K562 (cell line): Measurements from ENCODE around the gene OST4. TPM values are rescaled to one million over a fixed set of nuclear protein-coding genes. Genes with fewer than 3 reads are reported as not detected.

Source experiments
- ADNP ChIP-seq: fragments of 200-800 bp; sonication (Bioruptor generic); IDR thresholded peaks from 2 replicates; pipeline ENCODE4 v1.6.1; 2016; ENCODE audit warnings: missing genetic modification characterization, missing compliant biosample characterization
- ATF1 ChIP-seq, 2 experiments: fragments of 450-650 bp in 1 of 2; IDR thresholded peaks; 2 replicates each; pipeline ENCODE4 v1.6.1; 2016; ENCODE audit warnings: missing compliant biosample characterization in 1 of 2, missing genetic modification characterization in 1 of 2
- CBFA2T2 ChIP-seq: fragments of 450-650 bp; conservative IDR thresholded peaks from 2 replicates; pipeline ENCODE4 v1.6.1; 2017; ENCODE audit warnings: mild to moderate bottlenecking
- CBX5 ChIP-seq: IDR thresholded peaks from 2 replicates; pipeline ENCODE4 v1.6.1; 2014; ENCODE audit warnings: low read depth, borderline replicate concordance
- CTBP1 ChIP-seq: fragments of 450-650 bp; IDR thresholded peaks from 2 replicates; pipeline ENCODE4 v1.6.1; 2016; ENCODE audit warnings: borderline replicate concordance
- EZH2 ChIP-seq: IDR thresholded peaks from 2 replicates; pipeline ENCODE4 v1.6.1; 2012; ENCODE audit warnings: low read depth, mild to moderate bottlenecking, inconsistent platforms, low read length, borderline replicate concordance
- FOXJ3 ChIP-seq: sonication (generic); formaldehyde crosslinking; IDR thresholded peaks from 2 replicates; pipeline ENCODE4 v1.4.0; 2020; ENCODE audit warnings: mild to moderate bottlenecking, missing genetic modification reagents
- GTF2E2 ChIP-seq: fragments of 200-800 bp; sonication (Bioruptor generic); IDR thresholded peaks from 2 replicates; pipeline ENCODE4 v1.6.1; 2016; ENCODE audit warnings: missing genetic modification characterization, missing compliant biosample characterization
- HNRNPL ChIP-seq: fragments of 200-400 bp; formaldehyde crosslinking; IDR thresholded peaks from 2 replicates; pipeline ENCODE4 v1.6.1; 2017; ENCODE audit warnings: low read depth, mild to moderate bottlenecking, low read length
- KLF10 ChIP-seq: fragments of 250-450 bp; sonication (Bioruptor Pico); IDR thresholded peaks from 2 replicates; pipeline ENCODE4 v1.6.1; 2021; ENCODE audit warnings: matching md5 sums
- MAFF ChIP-seq: IDR thresholded peaks from 2 replicates; pipeline ENCODE4 v1.6.1; 2012; ENCODE audit warnings: low read length, improper control_type of control experiment
- MXD1 ChIP-seq: fragments of 250-450 bp; sonication (Bioruptor Pico); IDR thresholded peaks from 2 replicates; pipeline ENCODE4 v1.8.0; 2021; ENCODE audit warnings: borderline replicate concordance, mild to moderate bottlenecking, moderate library complexity; ENCODE audit not compliant: poor library complexity, severe bottlenecking
- PRDM10 ChIP-seq: fragments of 450-650 bp; IDR thresholded peaks from 2 replicates; pipeline ENCODE4 v1.6.1; 2018; ENCODE audit not compliant: partially characterized antibody
- RBM15 ChIP-seq: fragments of 200-400 bp; formaldehyde crosslinking; IDR thresholded peaks from 2 replicates; pipeline ENCODE4 v1.6.1; 2018; ENCODE audit warnings: mild to moderate bottlenecking, low read length, moderate library complexity; ENCODE audit not compliant: insufficient read depth
- SLC30A9 ChIP-seq: fragments of 250-450 bp; sonication (Bioruptor Pico); IDR thresholded peaks from 2 replicates; pipeline ENCODE4 v1.8.0; 2022; ENCODE audit warnings: mild to moderate bottlenecking, moderate library complexity
- TRIM24 ChIP-seq, 2 experiments: fragments of 450-650 bp; IDR thresholded peaks; 2 replicates each; pipeline ENCODE4 v1.6.1; 2016
- ZBTB17 ChIP-seq: fragments of 450-650 bp; formaldehyde crosslinking; IDR thresholded peaks from 2 replicates; pipeline ENCODE4 v1.4.0; 2020; ENCODE audit warnings: mild to moderate bottlenecking
- ZNF655 ChIP-seq: fragments of 250-450 bp; sonication (Bioruptor Pico); IDR thresholded peaks from 2 replicates; pipeline ENCODE4 v1.5.0; 2021
- ZNF668 ChIP-seq: fragments of 250-450 bp; sonication (Bioruptor Pico); IDR thresholded peaks from 2 replicates; pipeline ENCODE4 v1.8.0; 2022; ENCODE audit warnings: mild to moderate bottlenecking, inconsistent platforms
- ZNF778 ChIP-seq: fragments of 450-650 bp; formaldehyde crosslinking; IDR thresholded peaks from 2 replicates; pipeline ENCODE4 v1.4.0; 2020; ENCODE audit warnings: mild to moderate bottlenecking, moderate library complexity
- ZNF785 ChIP-seq: fragments of 250-450 bp; sonication (Bioruptor Pico); IDR thresholded peaks from 2 replicates; pipeline ENCODE4 v1.4.0; 2020; ENCODE audit warnings: mild to moderate bottlenecking
- polyA plus RNA-seq, 8 experiments: library from polyadenylated mRNA; depleted of rRNA in 4 of 8; stranded (reverse) in 5 of 8; unstranded in 3 of 8; fragments of >200 nt; fragmentation: Nextera tagmentation in 2 of 8; fragmentation: Illumina TruSeq in 1 of 8; extraction: Ambion mirVana in 2 of 8; extraction: Trizol in 1 of 8; gene quantifications; 2 replicates each; pipeline versions ENCODE4 v1.2.1 to v1.2.3, GENCODE V29; 2011 to 2014; ENCODE audit warnings: inconsistent platforms in 1 of 8, missing spikeins in 1 of 8
- total RNA-seq, 7 experiments: library from RNA; depleted of rRNA in 6 of 7; stranded (reverse); fragments of >200 nt in 6 of 7; fragmentation: Illumina TruSeq in 2 of 7; extraction: Trizol in 2 of 7; gene quantifications; 2 replicates each; pipeline versions ENCODE4 v1.2.1 to v1.2.3, GENCODE V29; 2011 to 2021; ENCODE audit warnings: low replicate concordance in 1 of 7
- TF ChIP-seq, protein P1 (sequence below), 3 experiments: fragments of 200-800 bp in 1 of 3; sonication (Bioruptor generic) in 1 of 3; sonication (generic) in 1 of 3; formaldehyde crosslinking in 1 of 3; IDR thresholded peaks; 2 replicates each; pipeline versions ENCODE4 v1.6.1 to v1.8.0; 2016 to 2022; ENCODE audit warnings: mild to moderate bottlenecking in 2 of 3, missing compliant biosample characterization in 2 of 3, missing genetic modification characterization in 2 of 3, missing genetic modification reagents in 1 of 3

The OST4 gene
- total and polyA plus RNA-seq, 9 of the 15 experiments (the other 6 are each of a cell fraction or from before 2014, with no cell fraction given) = 186 to 1,155 (median 355) TPM

- peak; percentile 85; the same call in 1 of the 2 replicates for TF ChIP-seq GTF2E2 (tag)
- TF ChIP-seq, protein P1, sequence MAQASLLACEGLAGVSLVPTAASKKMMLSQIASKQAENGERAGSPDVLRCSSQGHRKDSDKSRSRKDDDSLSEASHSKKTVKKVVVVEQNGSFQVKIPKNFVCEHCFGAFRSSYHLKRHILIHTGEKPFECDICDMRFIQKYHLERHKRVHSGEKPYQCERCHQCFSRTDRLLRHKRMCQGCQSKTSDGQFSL (CRISPR knock-in tag; IDR thresholded peaks at IDR 0.05) = peak; percentile 57; the same call in 1 of the 2 replicates
- TF ChIP-seq, protein P1 (tag; IDR thresholded peaks at IDR 0.05) = no peak
- TF ChIP-seq ZNF668 (CRISPR knock-in tag) = no peak
- TF ChIP-seq ZNF785 (CRISPR knock-in tag) = no peak
- no peak for TF ChIP-seq EZH2
- TF ChIP-seq MAFF = no peak
- TF ChIP-seq KLF10 = no peak
- no peak for TF ChIP-seq TRIM24 (IDR thresholded peaks at IDR 0.05)
- peak; percentile 71 for TF ChIP-seq ZBTB17 (CRISPR knock-in tag)
- no peak for TF ChIP-seq ZNF778 (CRISPR knock-in tag)
- no peak for TF ChIP-seq ATF1 (CRISPR knock-in tag; IDR thresholded peaks at IDR 0.05)
- peak; percentile 81 for TF ChIP-seq ATF1 (tag; IDR thresholded peaks at IDR 0.05)
- TF ChIP-seq RBM15 = no peak
- no peak for TF ChIP-seq ZNF655
- TF ChIP-seq FOXJ3 (CRISPR knock-in tag) = no peak
- TF ChIP-seq CTBP1 = peak; percentile 58; the same call in 1 of the 2 replicates
- no peak for TF ChIP-seq MXD1
- no peak for TF ChIP-seq CBFA2T2
- peak; percentile 63 for TF ChIP-seq ADNP
- TF ChIP-seq PRDM10 = no peak
- TF ChIP-seq CBX5 = no peak
- peak; percentile 19; the same call in 1 of the 2 replicates for TF ChIP-seq HNRNPL
- no peak for TF ChIP-seq SLC30A9 (CRISPR knock-in tag)
Measured at GRCh38 chr2:27032495-27033252, 38.8 kb downstream of the OST4 start, which contains the start of gene TMEM214 (continued).
